ELR (cell line): ENCODE results near the gene MZF1.
A peak's percentile ranks its signal among the peaks of the same experiment; 100 is the strongest.
"Not testable (repeated sequence)": the region's sequence is repeated elsewhere in the genome, so short reads cannot be mapped to it uniquely, and the experiment has no call there.

Source experiments
- DNase-seq: peaks from one replicate; pipeline ENCODE4 v3.0.0-alpha.2; 2015; ENCODE audit warnings: low read depth

Gene MZF1

DNA sequence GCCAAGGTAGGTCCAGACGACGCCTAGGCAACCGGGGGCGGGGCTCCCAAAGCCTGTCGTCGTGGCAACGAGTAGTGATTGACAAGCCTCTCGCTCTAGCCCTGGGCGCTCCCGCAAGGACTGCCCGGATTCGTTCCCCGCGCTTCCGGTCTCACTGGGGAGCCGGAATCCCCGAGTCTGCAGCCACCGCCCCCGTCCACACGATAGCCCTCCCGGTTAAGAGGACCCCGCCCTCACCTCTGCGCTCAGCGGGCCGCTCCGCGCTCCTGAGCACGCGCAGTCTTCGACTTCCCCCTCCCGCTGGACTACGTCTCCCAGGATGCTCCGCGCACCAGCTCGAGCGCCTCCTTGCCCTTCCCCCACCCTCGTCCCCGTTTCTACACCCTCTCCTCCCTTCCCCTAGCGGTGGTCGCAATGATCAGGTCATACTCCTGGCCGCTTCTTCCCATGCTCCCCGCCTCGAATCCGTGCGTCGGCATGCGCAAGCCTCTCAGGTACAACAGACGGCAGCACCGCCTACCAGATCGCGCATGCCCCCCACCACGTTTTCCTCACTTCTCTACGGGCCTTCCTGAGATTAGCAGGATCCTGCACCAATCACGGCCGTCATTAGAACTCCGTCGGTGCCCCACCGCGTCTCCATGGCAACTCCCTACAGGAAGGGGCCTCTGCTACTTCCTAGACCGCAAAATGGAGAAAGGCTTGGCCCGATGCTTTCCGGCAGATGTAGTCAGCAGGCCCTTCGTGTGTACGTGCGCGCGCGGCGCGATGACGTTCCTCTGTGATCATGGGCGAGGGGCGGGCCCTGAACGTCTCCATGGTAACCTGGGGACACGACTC lies at the start of gene MZF1:
TSS of gene MZF1 (minus strand) at position 518 of the 840 bp plus-strand sequence. CDS start 1,946 bp downstream, outside the sequence.
- DNase-seq: peak; percentile 99

DNA sequence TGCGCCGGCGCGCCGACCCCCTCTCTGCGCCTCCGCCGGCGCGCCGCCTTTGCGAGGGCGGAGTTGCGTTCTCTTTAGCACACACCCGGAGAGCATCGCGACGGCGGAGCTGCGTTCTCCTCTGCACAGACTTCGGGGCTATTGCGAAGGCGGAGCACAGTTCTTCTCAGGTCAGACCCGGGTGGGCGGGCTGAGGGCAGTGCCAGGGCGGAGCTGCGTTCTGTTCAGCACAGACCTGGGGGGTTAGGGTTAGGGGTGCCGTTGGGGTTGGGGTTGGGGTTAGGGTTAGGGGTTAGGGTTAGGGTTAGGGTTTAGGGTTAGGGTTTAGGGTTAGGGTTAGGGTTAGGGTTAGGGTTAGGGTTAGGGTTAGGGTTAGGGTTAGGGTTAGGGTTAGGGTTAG lies 34.1 kb upstream of the MZF1 start:
- DNase-seq: not testable (repeated sequence)

DNA sequence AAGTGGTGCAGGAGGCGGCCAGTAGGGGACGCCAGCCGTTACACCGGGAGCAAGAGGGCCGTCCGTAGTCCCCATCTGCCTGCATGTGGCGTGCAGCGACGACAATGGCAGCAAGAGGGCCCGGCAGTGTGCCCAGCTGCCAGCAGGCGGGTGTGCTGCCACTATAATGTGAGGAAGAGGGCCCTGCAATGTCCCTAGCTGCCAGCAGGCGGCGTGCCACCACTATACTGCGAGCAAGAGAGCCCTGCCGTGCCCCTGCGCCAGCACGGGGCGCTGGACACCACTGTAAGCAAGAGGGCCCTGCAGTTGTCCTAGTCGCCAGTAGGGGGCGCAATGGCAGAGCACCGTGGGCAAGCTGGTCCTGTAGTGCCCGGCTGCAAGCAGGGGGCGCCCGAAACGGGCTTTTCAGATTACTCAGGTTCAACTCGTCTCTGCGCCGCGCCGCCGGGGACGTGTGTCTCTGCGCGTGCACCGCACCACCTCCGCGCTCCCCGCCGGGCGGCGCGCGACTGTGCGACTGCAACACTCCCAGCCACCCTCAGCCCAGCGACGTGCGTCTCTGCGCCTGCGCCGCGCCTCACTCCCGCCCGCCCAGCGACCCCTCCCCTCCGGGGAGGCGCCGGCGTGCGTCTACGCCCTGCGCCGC lies 33.2 kb upstream of the MZF1 start:
- not testable (repeated sequence) for DNase-seq

DNA sequence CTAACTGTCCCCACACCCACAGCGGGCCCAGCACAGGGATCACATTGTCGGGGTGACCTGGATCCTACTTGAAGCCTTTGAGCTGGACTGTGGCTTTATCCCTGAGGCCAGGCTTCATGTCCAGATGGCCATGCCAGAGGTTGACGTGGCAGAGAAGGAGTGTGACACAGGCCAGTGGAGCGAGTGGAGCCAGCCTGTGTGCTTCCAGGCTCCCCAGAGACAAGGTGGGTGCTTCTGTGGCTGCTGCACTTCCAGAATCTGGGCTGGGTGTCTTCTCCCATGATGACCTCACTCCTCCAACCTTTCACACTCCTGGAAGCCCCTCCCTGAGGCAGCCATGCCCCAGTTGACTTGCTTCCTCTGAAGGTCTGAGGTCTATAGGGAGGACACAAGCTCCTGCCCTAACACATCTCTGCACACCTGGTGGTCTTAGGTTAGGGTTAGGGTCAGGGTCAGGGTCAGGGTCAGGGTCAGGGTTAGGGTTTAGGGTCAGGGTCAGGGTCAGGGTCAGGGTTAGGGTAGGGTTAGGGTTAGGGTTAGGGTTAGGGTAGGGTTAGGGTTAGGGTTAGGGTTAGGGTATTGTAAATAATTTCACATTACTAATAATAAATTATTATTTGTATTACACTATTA lies 13.1 kb upstream of the MZF1 start:
- DNase-seq: no peak

DNA sequence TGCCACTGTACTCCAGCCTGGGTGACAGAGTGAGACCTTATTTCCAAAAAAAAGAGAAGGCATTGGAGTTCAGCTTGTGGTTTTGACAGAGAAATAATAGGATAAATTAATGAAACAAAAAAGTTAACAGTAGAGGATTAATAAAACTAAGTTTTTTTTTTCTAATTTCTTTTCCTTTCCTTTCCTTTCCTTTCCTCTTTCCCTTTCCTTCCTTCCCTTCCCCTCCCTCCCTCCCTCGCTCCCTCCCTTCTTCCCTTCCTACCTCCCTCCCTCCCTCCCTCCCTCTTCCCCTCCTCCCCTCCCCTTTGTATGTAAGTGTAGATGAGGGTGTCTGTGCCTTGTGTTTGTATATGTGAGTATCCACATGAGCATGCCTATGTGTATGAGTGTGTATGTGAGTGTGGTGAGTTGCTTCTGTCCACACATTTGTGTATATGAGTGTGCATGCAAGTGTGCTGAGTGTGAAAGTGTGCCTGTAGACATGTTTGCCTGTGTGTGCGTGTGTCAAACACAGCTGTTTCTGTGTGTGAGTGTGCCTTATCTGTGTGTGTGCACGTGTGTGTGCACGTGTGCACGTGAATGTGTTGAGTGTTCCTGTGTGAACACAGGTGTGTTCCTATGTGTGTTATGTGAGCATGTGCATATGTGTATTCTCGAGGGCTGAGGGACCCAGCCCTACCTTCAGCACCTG lies 12.5 kb upstream of the MZF1 start:
- DNase-seq: no peak

DNA sequence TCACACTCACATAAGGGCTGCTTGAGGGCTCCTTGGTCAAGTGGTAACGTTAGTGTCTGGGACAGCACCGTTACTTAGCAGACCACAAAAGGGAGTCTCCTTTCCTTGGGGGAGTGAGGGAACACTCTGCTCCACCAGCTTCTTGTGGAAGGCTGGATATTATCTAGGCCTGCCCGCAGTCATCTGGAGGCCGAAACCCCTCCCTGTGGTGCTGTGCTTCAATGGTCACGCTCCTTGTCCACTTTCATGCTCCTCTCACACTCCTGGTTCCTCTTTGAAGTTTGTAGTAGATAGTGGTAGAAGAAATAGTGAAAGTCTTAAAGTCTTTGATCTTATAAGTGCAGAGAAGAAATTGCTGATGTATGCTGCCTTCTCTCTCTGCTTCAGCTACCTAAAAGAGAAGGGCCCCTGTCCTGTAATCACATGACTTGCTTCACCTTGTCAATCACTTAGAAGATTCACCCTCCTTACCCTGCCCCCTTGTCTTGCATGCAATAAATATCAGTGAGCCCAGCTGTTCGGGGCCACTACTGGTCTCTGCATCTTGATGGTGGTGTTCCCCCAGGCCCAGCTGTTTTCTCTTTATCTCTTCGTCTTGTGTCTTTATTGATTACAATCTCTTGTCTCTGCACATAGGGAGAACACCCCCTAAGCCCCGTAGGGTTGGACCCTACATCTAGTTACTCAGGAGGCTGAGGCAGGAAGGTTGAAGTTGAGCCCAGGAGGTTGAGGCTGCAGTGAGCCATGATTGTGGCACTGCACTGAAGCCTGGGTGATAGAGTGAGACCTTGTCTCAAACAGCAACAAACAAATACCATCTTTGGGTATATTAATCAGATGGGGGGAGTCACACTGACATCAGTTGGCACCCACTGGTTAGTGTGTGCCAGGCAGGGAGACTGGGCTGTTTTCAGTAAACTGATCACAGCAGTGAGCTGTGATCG lies 11.6 kb upstream of the MZF1 start:
- no peak for DNase-seq

DNA sequence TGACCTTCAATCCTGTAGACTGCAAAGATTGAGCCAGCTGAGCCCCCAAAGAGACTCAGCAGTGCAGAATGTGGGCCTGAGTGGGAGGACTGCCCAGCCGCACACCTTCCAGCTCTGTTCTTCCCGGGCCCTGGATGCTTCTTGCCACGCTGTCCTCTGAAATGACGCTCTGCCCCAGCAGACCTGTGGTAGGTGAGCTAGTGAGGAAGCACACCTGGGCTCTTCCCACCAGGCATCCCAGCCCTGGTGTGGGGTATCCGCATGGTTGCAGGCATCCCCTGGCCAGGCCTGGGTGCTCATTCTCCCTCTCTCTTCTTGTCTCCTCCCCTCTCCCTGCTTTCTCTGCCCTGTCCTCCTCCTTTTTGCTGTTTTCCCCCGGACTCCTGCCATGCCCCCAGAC lies 9.8 kb upstream of the MZF1 start:
- no peak for DNase-seq

DNA sequence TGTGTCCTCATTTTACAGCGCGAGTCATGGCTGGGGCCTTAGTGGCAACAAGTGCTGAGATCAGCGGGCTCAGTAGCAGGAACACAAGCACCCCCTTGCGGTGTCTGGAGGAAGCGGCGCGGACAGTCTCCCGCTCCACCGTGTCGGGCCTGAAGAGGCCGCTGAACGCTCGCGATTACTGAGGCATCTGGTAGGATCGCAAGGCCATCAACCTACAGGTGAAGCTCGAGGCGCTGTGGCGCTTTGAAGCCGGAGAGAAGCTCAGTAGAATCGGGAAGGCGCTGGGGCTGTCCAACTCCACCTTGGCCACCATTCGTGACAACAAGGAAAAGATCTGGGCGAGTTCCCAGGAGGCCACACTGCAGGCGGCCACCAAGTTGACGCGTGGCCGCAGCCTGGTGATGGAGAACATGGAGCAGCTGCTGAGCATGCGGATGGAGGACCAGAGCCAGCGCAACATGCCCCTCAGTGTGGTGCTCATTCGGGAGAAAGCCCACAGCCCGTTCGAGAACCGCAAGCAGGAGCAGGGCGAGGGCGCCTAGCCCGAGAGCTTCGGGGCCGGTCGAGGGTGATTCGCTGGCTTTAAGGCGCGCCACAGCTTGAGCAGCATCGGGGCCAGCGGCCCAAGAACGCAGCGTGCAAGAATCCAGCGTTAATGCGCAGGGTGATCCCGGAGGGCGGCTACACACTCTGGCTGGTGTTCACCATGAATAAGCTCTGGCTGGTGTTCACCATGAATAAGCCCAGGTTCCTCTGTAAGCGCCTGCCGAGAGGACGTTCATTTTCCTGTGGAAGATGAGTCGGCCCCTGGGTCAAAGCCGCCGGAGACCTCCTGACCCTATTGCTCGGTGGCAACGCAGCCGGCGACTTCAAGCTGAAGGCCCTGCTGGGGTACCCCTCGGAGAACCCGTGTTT lies 8.3 kb upstream of the MZF1 start:
- peak; percentile 85 for DNase-seq

DNA sequence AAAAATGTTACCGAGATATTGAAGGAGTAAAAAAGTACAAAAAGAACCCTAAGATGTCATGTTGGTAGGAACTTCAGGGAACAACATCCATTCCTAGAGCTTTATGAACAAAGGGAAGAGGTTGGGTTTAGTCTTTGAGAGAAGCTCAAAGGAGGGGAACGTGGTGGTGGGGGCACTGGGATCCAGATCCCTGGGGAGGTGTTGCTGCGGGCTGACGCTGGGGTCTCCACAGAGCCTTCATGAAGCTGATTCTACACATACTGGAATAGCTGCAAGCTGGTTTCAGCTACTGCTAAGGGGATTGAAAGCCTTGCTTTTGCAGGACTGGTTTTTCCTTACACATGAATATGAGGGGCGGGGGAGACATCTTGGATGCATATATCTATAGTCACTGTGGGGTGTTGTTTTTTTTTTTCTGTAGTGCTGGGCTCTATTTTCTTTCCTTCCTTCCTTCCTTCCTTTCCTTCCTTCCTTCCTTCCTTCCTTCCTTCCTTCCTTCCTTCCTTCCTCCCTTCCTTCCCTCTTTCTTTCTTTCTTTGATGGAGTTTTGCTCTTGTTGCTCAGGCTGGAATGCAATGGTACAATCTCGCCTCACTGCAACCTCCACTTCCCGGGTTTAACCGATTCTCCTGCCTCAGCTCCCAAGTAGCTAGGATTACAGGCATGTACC lies 6.5 kb upstream of the MZF1 start:
- DNase-seq: no peak

DNA sequence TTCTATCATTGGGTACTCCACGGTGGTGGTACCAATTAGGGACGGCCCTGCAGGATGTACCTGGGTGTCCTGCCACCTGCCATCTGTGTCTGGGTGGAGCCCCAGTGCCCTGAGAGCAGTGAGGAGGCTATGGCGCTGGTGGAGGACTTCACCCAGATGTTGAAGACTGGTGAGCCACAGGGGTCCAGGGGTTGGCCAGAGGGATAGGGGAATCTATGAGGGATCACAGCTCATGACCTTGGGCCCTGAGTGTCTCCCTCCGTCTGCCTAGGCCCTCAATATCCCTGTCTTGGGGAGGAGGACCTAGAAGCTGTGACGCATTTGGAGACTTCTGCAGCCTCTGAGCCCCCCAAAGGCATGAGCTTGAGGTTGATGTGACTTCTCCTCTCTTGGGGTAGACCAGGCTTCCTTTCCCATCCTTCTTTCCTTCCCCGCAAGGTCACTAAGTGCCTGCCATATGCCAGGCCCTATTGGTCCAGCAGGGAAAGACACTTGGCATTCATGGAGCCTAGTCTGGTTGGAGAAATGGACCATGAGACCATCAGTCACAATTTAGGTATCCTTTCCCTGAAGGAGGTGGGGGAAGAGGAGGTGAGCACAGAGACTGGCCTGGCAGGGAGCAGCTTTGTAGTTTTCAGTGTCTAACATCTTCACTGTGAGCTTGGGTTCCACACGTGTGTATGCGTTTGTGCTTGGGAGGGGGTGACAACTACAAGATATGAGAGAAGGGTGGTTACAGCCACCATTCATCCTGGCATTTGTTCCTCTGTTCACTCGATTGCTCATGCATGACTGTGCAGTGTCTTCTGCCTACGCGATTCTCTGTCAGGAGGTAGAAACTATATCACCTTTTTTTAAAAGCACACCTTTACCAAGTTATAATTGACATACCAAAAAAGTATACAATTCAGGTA lies 5.1 kb upstream of the MZF1 start:
- no peak for DNase-seq

DNA sequence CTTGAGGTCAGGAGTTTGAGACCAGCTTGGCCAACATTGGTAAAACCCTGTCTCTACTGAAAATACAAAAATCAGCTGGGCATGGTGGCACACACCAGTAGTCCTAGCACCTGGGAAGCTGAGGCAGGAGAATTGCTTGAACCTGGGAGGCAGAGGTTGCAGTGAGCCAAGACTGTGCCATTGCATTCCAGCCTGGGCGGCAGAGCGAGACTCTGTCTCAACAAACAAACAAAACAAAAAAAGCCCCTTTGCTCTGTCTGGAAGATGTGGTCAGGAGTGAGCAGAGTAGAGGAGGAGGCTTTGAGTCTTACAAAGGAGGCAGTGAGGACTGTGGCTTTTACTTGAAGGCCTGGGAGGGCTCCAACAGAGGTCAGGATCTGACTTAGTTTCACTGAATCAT lies 4.4 kb upstream of the MZF1 start:
- DNase-seq: not testable (repeated sequence)

DNA sequence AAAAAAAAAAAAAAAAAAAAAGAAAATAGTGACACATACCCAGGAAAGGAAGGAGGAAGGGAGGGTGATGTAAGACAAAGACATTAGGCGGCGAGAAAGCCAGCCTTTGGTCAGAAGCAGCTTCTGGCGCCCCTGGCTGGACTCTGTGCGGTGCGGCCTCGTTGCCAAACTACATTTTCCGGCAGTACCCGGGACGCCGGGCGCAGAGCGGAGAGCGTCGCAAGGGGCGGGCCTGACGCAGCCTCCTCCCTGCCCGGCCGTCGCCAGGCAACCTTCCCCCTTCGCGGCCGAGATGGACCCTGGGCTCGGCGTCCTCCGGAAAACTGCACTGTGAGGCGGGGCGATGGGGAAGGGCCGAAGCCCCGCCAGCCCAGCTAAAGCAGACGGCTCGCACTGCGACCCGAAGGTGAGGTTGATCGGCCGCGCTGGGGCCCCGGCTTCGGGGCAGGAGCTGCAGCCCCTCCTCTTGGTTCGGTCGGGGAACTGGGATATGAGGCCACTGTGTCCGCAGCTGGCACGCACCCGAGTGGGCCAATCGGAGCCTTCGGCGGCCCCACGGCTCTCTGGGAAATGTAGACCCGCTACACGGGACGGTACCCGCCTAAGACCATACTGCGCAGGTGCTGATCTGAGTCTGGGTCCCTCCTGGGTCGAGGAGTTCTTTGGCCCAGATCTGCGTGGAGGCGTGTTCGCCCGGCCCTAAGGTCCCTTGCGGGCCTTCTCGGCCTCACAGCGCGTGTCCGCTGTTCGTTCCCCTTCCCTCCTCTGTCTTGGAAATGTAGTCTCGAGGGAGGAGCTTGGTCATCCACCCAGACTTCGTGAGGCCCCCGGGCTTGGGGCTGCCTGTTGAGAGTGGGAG lies 2.3 kb upstream of the MZF1 start:
- DNase-seq: peak; percentile 88

DNA sequence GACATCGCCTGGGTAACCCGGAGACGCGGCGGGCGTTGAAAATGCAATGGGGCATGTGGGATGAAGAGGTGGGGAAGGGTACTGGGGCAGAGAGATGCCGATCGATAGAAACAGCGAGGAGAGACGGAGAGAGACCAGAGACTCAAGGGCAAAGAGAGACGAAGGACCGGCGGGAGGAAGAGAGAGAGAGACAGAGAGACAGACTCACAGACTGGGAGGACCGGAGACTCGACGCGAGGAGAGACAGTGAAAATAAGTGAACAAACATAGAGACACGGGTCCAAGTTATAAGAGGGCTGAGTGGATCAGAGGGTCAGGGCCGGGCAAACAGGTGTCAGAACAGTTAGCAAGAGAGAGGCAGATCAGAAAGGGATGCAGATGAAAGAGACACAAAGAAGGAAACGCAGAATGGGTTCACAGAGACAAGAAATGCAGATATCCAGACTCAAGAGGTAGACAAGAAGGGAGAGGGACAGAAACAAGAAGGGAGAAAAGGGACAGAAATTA lies 576 bp upstream of the MZF1 start:
- DNase-seq: no peak

DNA sequence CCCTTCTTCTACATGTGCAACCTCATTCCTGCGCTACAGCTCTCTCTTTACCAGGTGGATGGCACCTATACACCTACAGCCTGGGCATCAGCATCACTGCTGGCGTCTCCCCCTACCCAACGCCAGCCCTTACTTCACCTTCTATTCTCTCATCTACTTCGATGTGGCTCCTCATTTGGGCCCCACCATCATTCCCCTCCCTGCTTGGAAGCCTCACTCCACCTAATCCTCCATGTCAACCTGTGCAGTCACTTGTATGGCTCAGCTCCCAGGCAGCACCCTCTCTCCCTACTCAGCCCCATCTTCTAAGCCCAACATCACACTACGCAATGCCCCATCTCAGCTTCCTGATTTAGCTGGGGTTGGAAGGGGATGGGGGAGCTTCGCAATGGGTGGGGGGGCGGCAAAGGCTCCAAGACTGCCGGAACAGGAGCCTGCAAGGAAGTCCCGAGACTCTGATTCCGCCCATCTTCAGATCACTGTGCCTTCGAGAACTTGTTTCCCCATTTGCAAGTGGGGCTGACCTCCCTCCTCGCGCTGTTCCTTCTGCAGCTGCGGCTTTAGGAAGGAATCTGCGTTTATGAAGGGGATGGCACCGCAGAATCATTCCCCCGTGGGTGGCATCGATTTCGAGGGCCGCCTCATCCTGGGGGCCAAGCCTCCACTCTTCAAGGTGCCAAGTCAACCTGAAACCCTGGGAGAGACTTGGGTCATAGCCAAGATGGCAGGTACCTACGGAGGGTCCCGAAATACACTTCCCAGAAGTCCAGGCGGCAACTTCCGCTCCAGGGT lies 913 bp downstream of the MZF1 start:
- DNase-seq: no peak

DNA sequence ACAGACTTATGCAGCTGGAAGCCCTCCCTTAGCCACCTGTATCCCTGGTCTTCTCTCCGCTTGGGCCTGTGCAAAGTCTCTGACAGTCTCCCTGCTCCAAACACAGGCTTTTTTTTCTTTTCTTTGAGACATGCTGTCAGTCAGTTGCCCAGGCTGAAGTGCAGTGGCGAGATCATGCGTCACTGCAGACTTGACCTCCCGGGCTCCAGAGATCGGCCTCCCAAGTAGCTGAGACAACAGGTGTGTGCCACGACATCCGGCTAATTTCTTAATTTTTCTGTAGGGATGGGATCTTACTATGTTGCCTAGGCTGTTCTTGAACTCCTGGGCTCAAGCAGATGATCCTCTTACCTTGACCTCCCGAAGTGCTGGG lies 1.6 kb downstream of the MZF1 start:
- no peak for DNase-seq

DNA sequence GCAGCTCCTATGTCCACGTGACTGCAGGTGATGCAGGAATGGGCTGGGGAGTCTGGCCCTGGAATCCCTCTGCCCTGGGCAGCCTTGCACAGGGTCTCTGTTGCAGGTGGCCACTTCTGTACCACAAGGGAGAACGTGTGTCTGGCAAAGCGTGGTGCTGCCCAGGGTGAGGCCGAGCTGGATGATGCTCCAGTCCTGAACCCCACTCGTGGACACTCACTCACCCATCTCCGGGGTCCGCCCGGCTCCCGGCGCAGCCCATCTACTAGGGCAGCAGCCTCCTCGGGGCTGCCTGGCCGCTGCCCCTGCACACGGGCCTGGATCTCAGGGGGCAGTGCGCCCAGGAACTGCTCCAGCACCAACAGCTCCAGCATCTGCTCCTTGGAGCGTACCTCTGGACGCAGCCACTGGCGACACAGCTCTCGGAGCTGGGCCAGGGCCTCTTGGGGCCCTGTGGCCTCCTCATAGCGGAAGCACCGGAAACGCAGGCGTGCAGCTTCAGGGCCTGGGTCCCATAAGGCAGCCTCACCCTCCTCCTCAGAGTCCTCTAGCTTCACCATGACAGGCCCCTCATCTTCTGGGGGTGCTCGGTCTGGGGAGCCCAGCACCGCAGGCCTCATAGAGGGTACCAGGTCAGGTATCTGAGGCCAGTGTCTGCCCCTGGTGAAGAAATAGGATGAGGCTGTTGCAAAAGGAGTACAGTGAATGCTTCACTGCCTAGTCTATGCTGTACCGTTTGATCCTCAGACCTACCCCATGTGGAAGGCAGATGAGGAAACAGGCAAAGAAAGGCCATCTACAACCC lies 2.2 kb downstream of the MZF1 start:
- no peak for DNase-seq
